Measurements from ENCODE around the gene ABTB1.
"Not testable (repeated sequence)": the region's sequence is repeated elsewhere in the genome, so short reads cannot be mapped to it uniquely, and the experiment has no call there.

Gene ABTB1

GRCh38 chr3:127673191-127674100 lies 694 bp downstream of the ABTB1 start:
- DNase-seq = no peak

- DNase-seq = no peak
These were observed 1.5 kb downstream of the ABTB1 start for GRCh38 chr3:127674101-127674721.

- DNase-seq = no peak
These were observed 2.0 kb downstream of the ABTB1 start for GRCh38 chr3:127674790-127675189.

GRCh38 chr3:127675651-127676391 lies 3.1 kb downstream of the ABTB1 start:
- no peak for DNase-seq

- DNase-seq = no peak
These were observed 3.7 kb downstream of the ABTB1 start for GRCh38 chr3:127676456-127676855.

- no peak for DNase-seq
These were observed 4.2 kb downstream of the ABTB1 start for GRCh38 chr3:127676921-127677351.

GRCh38 chr3:127677541-127678314 lies 5.0 kb downstream of the ABTB1 start:
- no peak for DNase-seq

- DNase-seq = no peak
These were observed 5.5 kb downstream of the ABTB1 start for GRCh38 chr3:127678315-127678599.

GRCh38 chr3:127678611-127679533 lies 6.1 kb downstream of the ABTB1 start:
- no peak for DNase-seq

- no peak for DNase-seq
These were observed 6.9 kb downstream of the ABTB1 start for GRCh38 chr3:127679534-127680145.

GRCh38 chr3:127680146-127680661 lies 7.5 kb downstream of the ABTB1 start:
- no peak for DNase-seq

- DNase-seq = no peak
These were observed 8.1 kb downstream of the ABTB1 start for GRCh38 chr3:127680798-127681221.

GRCh38 chr3:127682175-127682554 lies 9.4 kb downstream of the ABTB1 start:
- not testable (repeated sequence) for DNase-seq

GRCh38 chr3:127682561-127682960 lies 9.8 kb downstream of the ABTB1 start:
- no peak for DNase-seq

- DNase-seq = no peak
These were observed 12.3 kb downstream of the ABTB1 start for GRCh38 chr3:127684871-127685707.

GRCh38 chr3:127685708-127686511 lies 13.2 kb downstream of the ABTB1 start:
- DNase-seq = no peak

- no peak for DNase-seq
These were observed 13.8 kb downstream of the ABTB1 start for GRCh38 chr3:127686512-127686894.

GRCh38 chr3:127687228-127687737 lies 14.5 kb downstream of the ABTB1 start:
- DNase-seq = no peak

- DNase-seq = no peak
These were observed 15.3 kb downstream of the ABTB1 start for GRCh38 chr3:127688022-127688415.

Data from midbrain (tissue), 1 donor.